Endodermal cell (in vitro differentiated cells): ENCODE data around the gene PPFIA2. TPM values are rescaled to one million over a fixed set of nuclear protein-coding genes. Genes with fewer than 3 reads are reported as not detected.
A peak's percentile ranks its signal among the peaks of the same experiment; 100 is the strongest.

Source experiments
- DNase-seq: peaks from one replicate; pipeline ENCODE4 v3.0.0-alpha.2; 2017
- H3K27ac ChIP-seq: 2 replicates; pipeline ENCODE4 v1.5.1; 2013; ENCODE audit warnings: mild to moderate bottlenecking, low read depth, low read length, moderate library complexity
- H3K27me3 ChIP-seq: 2 replicates; pipeline ENCODE4 v1.6.1; 2013; ENCODE audit warnings: mild to moderate bottlenecking, low read length, moderate library complexity; ENCODE audit not compliant: insufficient read depth, control insufficient read depth, poor library complexity, severe bottlenecking
- H3K36me3 ChIP-seq: 2 replicates; pipeline ENCODE4 v1.7.0; 2013; ENCODE audit warnings: mild to moderate bottlenecking, low read length, moderate library complexity; ENCODE audit not compliant: control insufficient read depth, insufficient read depth
- H3K4me1 ChIP-seq: one replicate; pipeline ENCODE4 v1.7.0; 2013; ENCODE audit warnings: low read length; ENCODE audit not compliant: control insufficient read depth, insufficient read depth
- H3K4me3 ChIP-seq: 2 replicates; pipeline ENCODE4 v1.5.1; 2013; ENCODE audit warnings: mild to moderate bottlenecking, low read length, moderate library complexity
- H3K9ac ChIP-seq: 2 replicates; pipeline ENCODE4 v1.6.1; 2013; ENCODE audit warnings: mild to moderate bottlenecking, low read length, moderate library complexity; ENCODE audit not compliant: poor library complexity, severe bottlenecking; ENCODE audit errors: extremely low read depth
- H3K9me3 ChIP-seq: 2 replicates; pipeline ENCODE4 v1.6.1; 2013; ENCODE audit warnings: mild to moderate bottlenecking, low read length, moderate library complexity; ENCODE audit not compliant: control insufficient read depth
- H3K27ac Mint-ChIP-seq: 2 replicates; pipeline ENCODE4 v1.8.0; 2020; ENCODE audit warnings: mixed read lengths
- H3K27me3 Mint-ChIP-seq: 2 replicates; pipeline ENCODE4 v1.8.0; 2021; ENCODE audit warnings: mild to moderate bottlenecking, mixed read lengths; ENCODE audit not compliant: insufficient read depth
- H3K36me3 Mint-ChIP-seq: 2 replicates; pipeline ENCODE4 v1.8.0; 2020; ENCODE audit warnings: low read depth, mixed read lengths
- H3K4me1 Mint-ChIP-seq: 2 replicates; pipeline ENCODE4 v1.8.0; 2020; ENCODE audit warnings: mixed read lengths
- H3K4me3 Mint-ChIP-seq: 2 replicates; pipeline ENCODE4 v1.8.0; 2020; ENCODE audit warnings: mild to moderate bottlenecking, moderate library complexity, mixed read lengths
- H3K9me3 Mint-ChIP-seq: 2 replicates; pipeline ENCODE4 v1.8.0; 2020; ENCODE audit warnings: mild to moderate bottlenecking, mixed read lengths
- CTCF ChIP-seq: fragments of 200-600 bp; sonication (generic); conservative IDR thresholded peaks from 2 replicates; pipeline ENCODE4 v1.5.0; 2021; ENCODE audit warnings: antibody characterized with exemption, mild to moderate bottlenecking
- WGBS, 2 experiments: methylation state at CpG; one replicate each; pipeline versions ENCODE4 v1.1.5 to v1.1.7; 2013; ENCODE audit warnings: missing lambda C conversion rate in 2 of 2, mixed read lengths in 1 of 2; ENCODE audit not compliant: insufficient coverage in 1 of 2, insufficient read length in 1 of 2; 5-methylcytosine and 5-hydroxymethylcytosine counted together
- total RNA-seq, 2 donors: library from RNA; stranded (reverse); fragmentation: NEBNext Ultra II Directional in 1 of 2; extraction: Animal tissue kit (Norgen Biotek cat#: 25700) in 1 of 2; gene quantifications; 2 replicates in 1 of 2; 3 replicates in 1 of 2; pipeline ENCODE4 v1.2.1, GENCODE V29; 2021

PPFIA2 gene
- total RNA-seq, 2 donors from 2014 or later, result 1.2 TPM; not detected in 1

GRCh38 chr12:81263072-81263471 is 496.1 kb downstream of the PPFIA2 start:
- WGBS, 2 experiments, result 95% methylated on average over 2 of the region's 2 CpGs; no CpG with 5 or more reads in 1 of the 2 experiments
- H3K36me3 ChIP-seq, result no peaks in the 10 kb centered on the region
- no peak overlapping the region for H3K27ac ChIP-seq
- no peak for TF ChIP-seq CTCF
- no peaks in the 10 kb centered on the region for H3K4me1 ChIP-seq
- H3K4me3 Mint-ChIP-seq, result no peak overlapping the region
- H3K4me1 Mint-ChIP-seq, result peaks cover 2% of the 10 kb centered on the region
- no peaks in the 10 kb centered on the region for H3K9me3 ChIP-seq
- no peak overlapping the region for H3K27ac Mint-ChIP-seq
- no peaks in the 10 kb centered on the region for H3K36me3 Mint-ChIP-seq
- H3K9me3 Mint-ChIP-seq, result no peaks in the 10 kb centered on the region
- H3K9ac ChIP-seq, result no peak overlapping the region
- no peak for DNase-seq
- H3K27me3 Mint-ChIP-seq, result no peaks in the 10 kb centered on the region
- no peaks in the 10 kb centered on the region for H3K27me3 ChIP-seq
- no peak overlapping the region for H3K4me3 ChIP-seq

- no peaks in the 10 kb centered on the region for H3K9me3 Mint-ChIP-seq
- Histone ChIP-seq H3K36me3 (no peaks in the 10 kb centered on the region), H3K9me3 (no peaks in the 10 kb centered on the region), H3K27me3 (no peaks in the 10 kb centered on the region), H3K27ac (no peak overlapping the region), H3K4me3 (no peak overlapping the region), H3K4me1 (no peaks in the 10 kb centered on the region), H3K9ac (no peak overlapping the region)
- H3K27ac Mint-ChIP-seq, result no peak overlapping the region
- no peaks in the 10 kb centered on the region for H3K27me3 Mint-ChIP-seq
- no peaks in the 10 kb centered on the region for H3K36me3 Mint-ChIP-seq
- no peak overlapping the region for H3K4me3 Mint-ChIP-seq
- WGBS, 2 experiments, result 73% methylated on average over 3 of the region's 4 CpGs; no CpG with 5 or more reads in 1 of the 2 experiments
- DNase-seq, result peak; percentile 53
- H3K4me1 Mint-ChIP-seq, result peaks cover 4% of the 10 kb centered on the region
- peak; percentile 37 for TF ChIP-seq CTCF
Observed at GRCh38 chr12:81261508-81262207, 497.5 kb downstream of the PPFIA2 start.

GRCh38 chr12:81259360-81259759 is 499.8 kb downstream of the PPFIA2 start:
- no peak for DNase-seq
- H3K4me1 ChIP-seq, result no peaks in the 10 kb centered on the region
- H3K9me3 ChIP-seq, result no peaks in the 10 kb centered on the region
- H3K27me3 ChIP-seq, result no peaks in the 10 kb centered on the region
- no peaks in the 10 kb centered on the region for H3K27me3 Mint-ChIP-seq
- H3K4me3 Mint-ChIP-seq, result no peak overlapping the region
- H3K9ac ChIP-seq, result no peak overlapping the region
- no peak overlapping the region for H3K27ac Mint-ChIP-seq
- no peaks in the 10 kb centered on the region for H3K9me3 Mint-ChIP-seq
- no peak for TF ChIP-seq CTCF
- H3K36me3 Mint-ChIP-seq, result peaks cover 8% of the 10 kb centered on the region
- no peak overlapping the region for H3K4me3 ChIP-seq
- H3K4me1 Mint-ChIP-seq, result peaks cover 8% of the 10 kb centered on the region
- H3K36me3 ChIP-seq, result peaks cover 8% of the 10 kb centered on the region
- WGBS, 2 experiments, result 95 to 100% methylated on average over 3 to 4 of the region's 4 CpGs
- H3K27ac ChIP-seq, result no peak overlapping the region
